ENCODE data around the gene TNC.

TNC gene

DNA sequence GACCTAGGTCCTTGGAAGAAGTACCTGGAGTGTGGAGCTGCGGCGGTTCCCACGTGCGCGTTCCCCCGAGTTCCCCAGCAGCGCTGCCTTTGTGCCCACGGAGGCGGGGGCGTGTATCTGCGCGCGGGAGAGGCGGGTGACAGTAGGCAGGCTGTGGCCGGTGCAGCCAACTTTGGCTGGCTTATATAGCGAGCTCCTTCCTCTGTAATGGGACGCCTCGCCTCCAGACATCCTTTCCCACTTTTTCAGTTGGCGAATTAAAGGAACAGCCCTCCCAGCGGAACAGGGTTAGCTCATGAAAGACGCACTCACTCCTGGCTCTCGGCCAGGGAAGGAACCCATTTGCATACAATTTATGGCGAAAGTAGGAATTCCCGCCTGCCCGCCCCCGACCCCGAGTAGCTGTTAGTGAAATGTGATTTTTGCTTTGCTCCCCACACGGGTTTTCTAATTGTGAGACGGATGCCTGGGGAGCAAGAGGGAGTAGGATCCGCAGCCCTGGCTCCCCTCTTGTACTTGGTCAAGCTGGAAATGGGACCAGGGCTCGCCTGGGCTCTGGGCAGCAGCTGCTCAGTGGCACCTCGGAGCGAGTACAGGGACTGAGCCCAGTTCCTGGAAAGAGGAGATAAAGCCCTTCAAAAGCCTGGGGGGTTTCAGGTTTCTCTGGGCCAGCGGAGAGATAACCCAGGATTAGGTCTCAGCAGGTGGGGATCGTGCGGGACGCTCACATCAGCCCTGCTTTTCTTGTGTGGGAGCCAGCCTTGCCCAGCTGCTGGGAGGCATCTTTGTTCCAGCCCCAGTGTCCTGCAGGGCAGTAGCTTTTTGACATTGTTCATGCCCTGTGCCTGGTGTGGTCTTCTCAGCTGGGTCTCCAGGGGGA, at the start of gene TNC:
TSS of gene TNC (minus strand) at position 159 of the 880 bp plus-strand sequence. CDS start 27,139 bp downstream, outside the sequence.
- peak; percentile 32 for DNase-seq

DNA sequence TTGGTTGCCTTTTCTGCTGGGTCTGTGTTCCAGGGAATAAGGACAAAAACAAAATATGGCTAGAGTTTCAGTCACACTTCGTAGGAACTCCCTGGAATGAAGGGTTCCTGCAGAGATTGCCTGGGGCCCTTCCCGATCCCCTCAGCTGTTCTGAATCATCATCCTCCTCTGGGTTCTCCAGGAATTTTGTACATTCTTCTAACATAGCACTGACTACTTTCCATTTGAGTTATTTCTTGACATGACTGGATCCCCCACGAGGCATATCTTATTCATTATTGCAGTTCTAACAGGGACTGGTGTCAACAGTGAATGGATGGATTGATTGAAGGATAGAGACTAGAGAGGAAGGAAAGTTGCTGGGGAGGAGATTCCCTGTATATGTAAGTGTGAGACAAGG, 49.2 kb upstream of the TNC start:
- DNase-seq: no peak

DNA sequence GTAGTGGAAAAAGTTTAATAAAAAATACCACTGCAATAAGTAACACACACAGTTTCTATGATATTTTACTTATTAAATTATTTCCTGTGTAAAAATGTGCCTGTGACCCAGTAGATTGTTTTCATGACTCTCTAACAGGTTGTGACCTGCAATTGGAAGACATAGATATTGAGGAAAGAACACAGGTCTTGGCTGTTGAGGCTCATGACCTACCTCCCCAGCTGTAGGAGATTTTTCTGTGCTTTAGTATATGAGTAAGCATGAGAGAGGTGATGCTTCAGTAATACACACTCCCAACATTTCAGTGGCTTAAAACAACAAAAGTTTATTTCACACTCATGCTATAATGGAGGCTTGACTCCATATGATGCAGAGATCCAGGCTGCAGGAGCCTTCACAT, 47.3 kb upstream of the TNC start:
- DNase-seq: no peak

GRCh38 chr9:115164511-115164974, 46.6 kb upstream of the TNC start:
- DNase-seq: no peak

DNA sequence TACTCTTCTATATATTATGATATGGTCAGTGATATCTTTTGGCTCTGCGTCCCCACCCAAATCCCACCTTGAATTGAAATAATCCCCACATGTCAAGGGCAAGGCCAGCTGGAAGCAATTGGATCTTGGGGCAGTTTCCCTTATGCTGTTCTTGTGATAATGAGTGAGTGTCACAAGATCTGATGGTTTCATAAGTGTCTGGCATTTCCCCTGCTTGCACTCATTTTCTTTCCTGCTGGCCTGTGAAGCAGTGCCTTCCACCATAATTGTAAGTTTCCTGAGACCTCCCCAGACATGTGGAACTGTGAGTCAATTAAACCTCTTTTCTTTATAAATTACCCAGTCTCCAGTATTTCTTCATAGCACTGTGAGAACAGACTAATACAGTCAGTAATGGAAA, 45.0 kb upstream of the TNC start:
- no peak for DNase-seq

GRCh38 chr9:115161446-115161845, 43.5 kb upstream of the TNC start:
- DNase-seq: no peak

GRCh38 chr9:115158661-115159481, 40.9 kb upstream of the TNC start:
- DNase-seq: no peak

DNA sequence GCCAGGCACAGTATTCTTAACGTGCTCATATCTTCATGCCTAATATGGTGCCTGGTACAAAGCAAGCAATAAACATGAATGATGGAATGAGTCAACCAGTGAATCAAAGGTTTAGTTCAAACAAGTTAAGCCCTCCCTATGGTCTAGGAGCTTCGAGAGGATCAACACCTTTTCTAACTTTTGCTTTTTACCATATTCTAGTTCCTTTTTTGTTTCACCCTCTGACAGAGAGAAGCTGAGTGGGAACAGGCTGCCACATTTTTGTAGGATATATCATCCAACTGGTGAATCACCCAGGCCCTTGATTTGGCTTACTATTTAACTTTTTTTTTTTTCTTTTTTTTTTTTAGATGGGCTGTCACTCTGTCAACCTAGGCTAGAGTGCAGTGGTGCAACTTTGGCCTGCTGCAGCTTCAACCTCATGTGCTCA, 39.3 kb upstream of the TNC start:
- no peak for DNase-seq

GRCh38 chr9:115155037-115155436, 37.1 kb upstream of the TNC start:
- DNase-seq: no peak

GRCh38 chr9:115154617-115155016, 36.7 kb upstream of the TNC start:
- no peak for DNase-seq

GRCh38 chr9:115152281-115152820, 34.4 kb upstream of the TNC start:
- DNase-seq: no peak

DNA sequence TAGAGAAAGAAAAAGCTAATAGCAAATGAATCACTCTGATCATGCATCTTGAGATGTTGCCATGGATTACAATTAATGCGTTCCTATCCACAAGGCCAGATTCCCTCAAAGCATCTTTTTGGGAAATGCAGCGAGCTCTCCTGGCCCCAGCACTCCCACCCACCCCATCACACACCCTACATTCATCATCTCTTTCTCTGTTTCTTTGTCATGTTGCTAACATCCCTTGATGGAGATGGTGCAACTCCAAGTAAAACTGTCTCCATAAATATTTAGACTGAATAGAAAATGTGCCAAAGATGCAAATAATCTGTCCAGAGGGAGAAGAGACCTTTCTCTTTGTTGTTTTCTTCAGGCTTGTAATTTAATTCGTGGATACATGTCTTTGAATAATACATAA, 30.8 kb upstream of the TNC start:
- no peak for DNase-seq

DNA sequence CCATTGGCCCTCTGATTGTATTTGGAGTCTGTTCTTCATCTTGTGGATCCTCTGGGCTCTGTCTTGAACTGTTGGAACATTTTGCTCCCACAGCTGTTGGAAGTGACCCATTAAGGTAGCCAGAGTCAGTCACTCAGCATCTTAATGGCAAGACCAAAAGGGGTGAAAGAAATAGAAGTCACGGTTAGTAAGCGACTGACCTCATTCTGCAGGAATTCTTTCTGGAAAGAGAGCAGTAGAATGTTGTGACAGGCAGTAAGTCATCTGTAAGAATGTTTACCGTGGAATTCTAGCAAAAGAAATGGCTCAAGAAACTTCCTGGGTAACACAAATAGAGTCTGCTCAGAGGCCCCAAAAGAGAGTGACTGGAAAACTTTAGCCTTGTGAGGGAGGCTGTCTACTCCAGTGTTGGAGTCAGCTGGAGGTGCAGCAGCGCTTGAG, 28.6 kb upstream of the TNC start:
- no peak for DNase-seq

- no peak for DNase-seq
These were observed 26.7 kb upstream of the TNC start for GRCh38 chr9:115144706-115145105.

DNA sequence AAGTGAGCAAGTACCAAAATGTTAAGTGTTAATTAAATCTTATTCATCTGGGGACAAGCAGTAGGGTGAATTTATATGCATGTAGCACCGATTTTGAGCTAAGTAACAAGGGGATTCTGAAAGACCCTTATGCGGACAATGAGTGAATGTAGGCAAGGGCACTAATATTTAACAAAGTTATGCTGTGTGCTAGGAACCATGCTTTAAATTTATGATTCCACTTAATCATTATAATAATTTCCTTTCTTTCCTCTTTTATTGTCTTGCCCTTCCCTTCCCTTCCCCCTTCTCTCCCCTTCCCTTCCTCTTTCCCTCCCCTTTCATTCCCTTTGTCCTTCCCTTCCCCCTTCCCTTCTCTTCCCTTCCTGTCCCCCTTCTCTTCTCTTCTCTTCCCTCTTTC, 25.7 kb upstream of the TNC start:
- DNase-seq: no peak

GRCh38 chr9:115142517-115143270, 24.7 kb upstream of the TNC start:
- DNase-seq: no peak

DNA sequence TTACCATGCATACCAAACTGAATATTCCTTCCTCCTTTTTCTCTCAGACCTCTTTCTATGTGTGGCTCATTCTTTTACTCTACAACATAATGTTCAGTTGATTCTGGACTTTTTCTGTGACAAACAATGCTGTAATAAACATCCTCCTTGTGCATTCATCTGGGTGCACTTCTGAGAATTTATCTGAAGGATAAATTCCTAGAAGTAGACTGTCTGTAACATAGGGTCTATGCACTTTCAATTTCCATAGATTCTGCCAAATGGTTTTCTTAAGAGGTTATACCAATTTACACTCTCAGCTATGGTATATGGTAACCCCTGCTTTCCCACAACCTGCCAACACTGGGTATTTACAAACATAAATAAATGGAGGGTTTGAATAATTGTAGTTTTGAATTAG, 24.1 kb upstream of the TNC start:
- DNase-seq: no peak

GRCh38 chr9:115141612-115142011, 23.7 kb upstream of the TNC start:
- no peak for DNase-seq

DNA sequence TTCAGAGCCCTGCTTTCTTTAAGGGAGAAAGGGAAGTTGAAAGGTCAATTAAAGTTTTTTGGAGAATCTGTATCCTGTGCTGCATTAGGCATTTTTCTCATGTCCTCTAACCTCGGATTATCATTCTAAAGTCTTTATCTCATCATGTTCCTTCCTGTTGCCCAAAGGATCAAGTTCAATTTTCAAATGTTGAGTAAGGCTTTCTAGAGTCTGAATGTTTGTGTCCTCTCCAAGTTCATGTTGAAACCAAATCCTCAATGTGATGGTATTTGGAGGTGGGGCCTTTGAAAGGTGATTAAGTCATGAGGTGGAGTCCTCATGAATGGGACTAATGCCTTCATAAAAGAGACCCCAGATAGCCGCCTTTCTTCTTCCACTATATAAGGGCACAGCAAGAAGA, 20.2 kb upstream of the TNC start:
- no peak for DNase-seq

- no peak for DNase-seq
These were observed 19.6 kb upstream of the TNC start for GRCh38 chr9:115137526-115137925.

DNA sequence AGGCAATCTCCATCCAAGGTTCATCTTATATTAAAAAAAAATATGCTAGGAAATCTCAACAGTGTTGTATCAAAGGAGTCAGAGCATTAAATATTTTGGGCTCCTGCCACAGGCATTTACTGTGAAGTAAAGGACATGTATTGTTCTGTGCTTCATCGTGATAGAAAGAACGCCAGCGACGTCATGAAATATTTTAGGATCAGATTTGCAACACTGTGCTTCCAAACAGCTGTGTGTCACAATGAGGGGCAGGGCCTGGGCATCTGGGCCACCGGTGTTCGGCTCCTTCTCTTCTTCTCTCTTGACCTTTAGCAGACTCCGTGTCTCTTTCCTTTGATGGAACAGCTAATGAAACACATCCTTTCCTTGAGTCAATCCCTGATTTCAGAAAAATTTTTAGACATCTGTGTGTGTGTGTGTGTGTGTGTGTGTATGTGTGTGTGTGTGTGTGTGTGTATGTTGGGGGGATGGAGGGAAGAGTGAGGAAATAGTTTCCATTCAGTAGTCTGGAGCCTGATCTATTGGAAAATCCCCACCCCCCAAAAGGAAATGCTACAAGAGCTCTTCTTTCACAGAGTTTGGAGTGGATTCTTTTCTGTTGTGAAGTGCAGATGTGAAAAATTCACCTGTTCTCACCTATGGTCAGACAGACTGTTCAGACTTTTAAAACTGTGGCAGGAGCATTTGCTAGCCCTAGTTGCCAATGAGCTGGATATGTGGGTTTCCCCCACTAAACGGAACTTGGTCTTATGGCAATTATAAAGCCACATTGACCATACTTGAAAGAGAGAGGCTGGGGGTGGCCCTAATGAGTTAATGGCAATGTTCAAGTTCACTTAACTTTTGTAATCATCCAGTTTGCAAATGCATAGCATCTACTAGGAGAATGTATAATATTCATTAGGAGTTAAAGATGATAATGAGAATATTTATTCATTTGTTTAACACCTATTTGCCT, 18.1 kb upstream of the TNC start:
- no peak for DNase-seq

DNA sequence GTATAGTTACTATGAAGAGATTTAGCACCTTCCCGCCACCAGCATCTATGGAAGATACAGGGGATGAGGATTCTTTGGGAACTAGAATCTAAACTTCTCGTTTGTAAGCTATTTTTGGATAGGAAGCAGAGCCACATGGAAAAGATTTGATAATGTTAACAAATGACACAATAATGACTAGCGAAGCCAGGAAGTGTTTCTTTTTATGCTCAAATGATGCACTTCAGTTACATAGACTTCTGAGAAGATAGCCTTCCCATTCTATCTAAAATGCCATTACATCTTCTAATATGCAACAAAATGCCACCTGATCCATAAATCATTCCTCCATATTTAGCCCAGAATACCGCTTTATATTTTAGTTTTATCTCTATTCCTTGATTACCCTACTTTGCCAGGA, 17.0 kb upstream of the TNC start:
- DNase-seq: no peak
